CD4-positive, alpha-beta T cell treated with Interleukin-15 for 1 hour (primary cell): Measurements from ENCODE around the gene CCNY.

Experiments
- DNase-seq: peaks from one replicate; pipeline ENCODE4 v3.0.0-alpha.2; 2020

CCNY gene

GRCh38 chr10:35458500-35459448 lies 122.5 kb downstream of the CCNY start:
- DNase-seq: no peak

- DNase-seq: no peak
These were observed 123.1 kb downstream of the CCNY start for GRCh38 chr10:35459449-35459847.

- DNase-seq: no peak
These were observed 124.6 kb downstream of the CCNY start for GRCh38 chr10:35460852-35461460.

- no peak for DNase-seq
These were observed 126.2 kb downstream of the CCNY start for GRCh38 chr10:35462491-35462934.

GRCh38 chr10:35463105-35463867 lies 127.0 kb downstream of the CCNY start:
- DNase-seq: no peak

GRCh38 chr10:35463878-35464277 lies 127.6 kb downstream of the CCNY start:
- no peak for DNase-seq

GRCh38 chr10:35464825-35465456 lies 128.6 kb downstream of the CCNY start:
- DNase-seq: no peak

- no peak for DNase-seq
These were observed 129.4 kb downstream of the CCNY start for GRCh38 chr10:35465673-35466072.

GRCh38 chr10:35466170-35466569 lies 129.9 kb downstream of the CCNY start:
- DNase-seq: no peak

GRCh38 chr10:35466661-35467060 lies 130.4 kb downstream of the CCNY start:
- no peak for DNase-seq

- DNase-seq: no peak
These were observed 130.9 kb downstream of the CCNY start for GRCh38 chr10:35467186-35467585.

- DNase-seq: no peak
These were observed 134.1 kb downstream of the CCNY start for GRCh38 chr10:35470248-35470924.

GRCh38 chr10:35470925-35471315 lies 134.6 kb downstream of the CCNY start:
- DNase-seq: no peak

- DNase-seq: no peak
These were observed 135.1 kb downstream of the CCNY start for GRCh38 chr10:35471435-35471834.

- no peak for DNase-seq
These were observed 143.8 kb downstream of the CCNY start for GRCh38 chr10:35480142-35480541.

- DNase-seq: no peak
These were observed 145.1 kb downstream of the CCNY start for GRCh38 chr10:35481413-35481812.

GRCh38 chr10:35486297-35486990 lies 150.1 kb downstream of the CCNY start:
- peak; percentile 23 for DNase-seq

- no peak for DNase-seq
These were observed 151.2 kb downstream of the CCNY start for GRCh38 chr10:35487336-35488034.

- DNase-seq: no peak
These were observed 151.9 kb downstream of the CCNY start for GRCh38 chr10:35488228-35488627.

GRCh38 chr10:35492386-35493195 lies 156.3 kb downstream of the CCNY start:
- no peak for DNase-seq
